ENCODE results near the gene LPP. TPM values are rescaled to one million over a fixed set of nuclear protein-coding genes. Genes with fewer than 3 reads are reported as not detected.

LPP gene
- total RNA-seq, 4 donors from 2014 or later: 141 to 248 (median 185) TPM

- TF ChIP-seq, protein P1, sequence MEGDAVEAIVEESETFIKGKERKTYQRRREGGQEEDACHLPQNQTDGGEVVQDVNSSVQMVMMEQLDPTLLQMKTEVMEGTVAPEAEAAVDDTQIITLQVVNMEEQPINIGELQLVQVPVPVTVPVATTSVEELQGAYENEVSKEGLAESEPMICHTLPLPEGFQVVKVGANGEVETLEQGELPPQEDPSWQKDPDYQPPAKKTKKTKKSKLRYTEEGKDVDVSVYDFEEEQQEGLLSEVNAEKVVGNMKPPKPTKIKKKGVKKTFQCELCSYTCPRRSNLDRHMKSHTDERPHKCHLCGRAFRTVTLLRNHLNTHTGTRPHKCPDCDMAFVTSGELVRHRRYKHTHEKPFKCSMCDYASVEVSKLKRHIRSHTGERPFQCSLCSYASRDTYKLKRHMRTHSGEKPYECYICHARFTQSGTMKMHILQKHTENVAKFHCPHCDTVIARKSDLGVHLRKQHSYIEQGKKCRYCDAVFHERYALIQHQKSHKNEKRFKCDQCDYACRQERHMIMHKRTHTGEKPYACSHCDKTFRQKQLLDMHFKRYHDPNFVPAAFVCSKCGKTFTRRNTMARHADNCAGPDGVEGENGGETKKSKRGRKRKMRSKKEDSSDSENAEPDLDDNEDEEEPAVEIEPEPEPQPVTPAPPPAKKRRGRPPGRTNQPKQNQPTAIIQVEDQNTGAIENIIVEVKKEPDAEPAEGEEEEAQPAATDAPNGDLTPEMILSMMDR (IDR thresholded peaks at IDR 0.05; ENCODE audit: low read depth): no peak
Measured at GRCh38 chr3:188824566-188824965, 670.6 kb downstream of the LPP start.

GRCh38 chr3:188825901-188826300 lies 671.9 kb downstream of the LPP start:
- TF ChIP-seq, protein P1 (IDR thresholded peaks at IDR 0.05; ENCODE audit: low read depth): no peak

GRCh38 chr3:188826574-188826973 lies 672.6 kb downstream of the LPP start:
- TF ChIP-seq, protein P1 (IDR thresholded peaks at IDR 0.05; ENCODE audit: low read depth): no peak

DNA sequence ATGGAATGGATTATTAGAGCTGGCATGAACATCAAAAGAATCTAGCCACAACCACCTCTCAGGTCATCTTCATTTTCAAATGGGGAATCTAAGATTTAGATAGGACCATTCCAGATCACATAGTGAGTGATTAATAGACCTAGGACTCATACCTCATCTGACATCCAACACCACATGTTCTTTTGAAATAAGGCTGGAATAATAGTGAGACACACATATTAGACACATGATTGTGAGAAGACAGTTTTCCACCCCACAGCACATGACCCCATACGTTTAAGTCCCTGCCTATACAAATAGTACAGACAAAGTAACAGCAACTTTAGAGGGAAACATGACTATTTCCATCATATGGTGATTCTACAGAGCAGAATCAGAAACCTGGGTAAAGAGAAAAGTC lies 673.1 kb downstream of the LPP start:
- TF ChIP-seq, protein P1 (IDR thresholded peaks at IDR 0.05; ENCODE audit: low read depth): no peak

- TF ChIP-seq, protein P1 (IDR thresholded peaks at IDR 0.05; ENCODE audit: low read depth): no peak
Measured at GRCh38 chr3:188827576-188827975, 673.6 kb downstream of the LPP start.

GRCh38 chr3:188829130-188829529 lies 675.2 kb downstream of the LPP start:
- TF ChIP-seq, protein P1 (IDR thresholded peaks at IDR 0.05; ENCODE audit: low read depth): no peak

DNA sequence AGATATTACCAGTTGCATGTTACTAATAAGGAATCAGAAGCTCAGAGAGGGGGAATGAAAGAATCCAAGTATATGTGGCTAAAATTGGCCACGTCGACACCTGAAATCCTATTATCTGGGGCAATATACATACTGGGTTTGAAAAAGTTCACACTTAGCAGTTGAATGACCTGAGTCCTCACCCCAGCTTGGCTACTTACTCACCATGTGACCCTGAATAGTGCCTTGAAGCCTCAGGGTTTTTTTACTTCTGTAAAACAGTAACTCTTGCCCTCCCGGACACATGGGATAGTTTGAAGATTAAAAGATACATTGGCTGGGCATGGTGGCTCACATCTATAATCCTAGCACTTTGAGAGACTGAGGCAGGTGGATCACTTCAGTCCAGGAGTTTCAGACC lies 675.6 kb downstream of the LPP start:
- TF ChIP-seq, protein P1 (IDR thresholded peaks at IDR 0.05; ENCODE audit: low read depth): no peak
